Endometrial microvascular endothelial cells (primary cell): ENCODE measurements around the gene CHST14. TPM values are rescaled to one million over a fixed set of nuclear protein-coding genes. Genes with fewer than 3 reads are reported as not detected.

Experiments used
- in situ Hi-C: cut with HindIII; loops from 2 replicates; pipeline ENCODE4 v1.10.0; 2017; ENCODE audit warnings: low sequenced_read_pairs, low pct_unique_long_range_greater_than_20kb; ENCODE audit errors: inconsistent ontology term
- total RNA-seq: library from RNA; depleted of rRNA; stranded (reverse); fragments of >200 nt; gene quantifications from one replicate; pipeline ENCODE4 v1.2.3, GENCODE V29; 2015; ENCODE audit errors: inconsistent ontology term

The CHST14 gene
- total RNA-seq, 1 donor from 2014 or later, result 30.3 TPM

- in situ Hi-C loops, result no loop called here
These were observed 8.2 kb downstream of the CHST14 start for GRCh38 chr15:40479024-40479423.

- in situ Hi-C loops, result no loop called here
These were observed 10.7 kb downstream of the CHST14 start for GRCh38 chr15:40481341-40482074.

GRCh38 chr15:40483919-40484318 lies 13.1 kb downstream of the CHST14 start:
- in situ Hi-C loops, result no loop called here

GRCh38 chr15:40486066-40486770 lies 15.4 kb downstream of the CHST14 start:
- in situ Hi-C loops, result no loop called here

GRCh38 chr15:40487816-40488682 lies 17.3 kb downstream of the CHST14 start:
- in situ Hi-C loops, result no loop called here

GRCh38 chr15:40489274-40490175 lies 18.7 kb downstream of the CHST14 start:
- in situ Hi-C loops, result no loop called here

GRCh38 chr15:40493089-40493840 lies 22.5 kb downstream of the CHST14 start:
- in situ Hi-C loops, result no loop called here

- in situ Hi-C loops, result no loop called here
These were observed 24.7 kb downstream of the CHST14 start for GRCh38 chr15:40495516-40495915.

- in situ Hi-C loops, result no loop called here
These were observed 27.6 kb downstream of the CHST14 start for GRCh38 chr15:40498418-40498817.

- in situ Hi-C loops, result no loop called here
These were observed 28.1 kb downstream of the CHST14 start for GRCh38 chr15:40498891-40499290.

- in situ Hi-C loops, result no loop called here
These were observed 29.1 kb downstream of the CHST14 start for GRCh38 chr15:40499931-40500330.

GRCh38 chr15:40500568-40501330 lies 30.0 kb downstream of the CHST14 start:
- in situ Hi-C loops, result no loop called here

GRCh38 chr15:40501487-40501886 lies 30.7 kb downstream of the CHST14 start:
- in situ Hi-C loops, result no loop called here

GRCh38 chr15:40506964-40507571 lies 36.3 kb downstream of the CHST14 start:
- in situ Hi-C loops, result no loop called here

- in situ Hi-C loops, result no loop called here
These were observed 37.4 kb downstream of the CHST14 start for GRCh38 chr15:40508216-40508615.

- in situ Hi-C loops, result no loop called here
These were observed 39.4 kb downstream of the CHST14 start for GRCh38 chr15:40510201-40510600.

- in situ Hi-C loops, result no loop called here
These were observed 40.3 kb downstream of the CHST14 start for GRCh38 chr15:40511093-40511471.
